HEK293 (cell line): ENCODE measurements around the gene TMEM14C.

Experiments used
- CTCF ChIA-PET: fragments of 350-600 bp; formaldehyde crosslinking; extraction: SDS; loops from one replicate; lab custom pipeline; 2021; ENCODE audit warnings: antibody characterized with exemption; lab: Yijun Ruan, JAX
- POLR2A ChIA-PET: fragments of 300-600 bp; formaldehyde crosslinking; extraction: SDS; loops from one replicate; lab custom pipeline; 2020; ENCODE audit warnings: antibody characterized with exemption, inconsistent platforms; lab: Yijun Ruan, JAX
- H3K27ac ChIP-seq: fragments of 200-500 bp; sonication (Bioruptor generic); 2 replicates; pipeline ENCODE4 v1.5.1; 2014; ENCODE audit warnings: low read depth, low read length, control low read depth, inconsistent platforms; ENCODE audit errors: extremely low read depth
- H3K36me3 ChIP-seq, 2 experiments: fragments of 200-500 bp in 1 of 2; sonication (Bioruptor generic) in 1 of 2; 1 replicate in 1 of 2; 2 replicates in 1 of 2; pipeline ENCODE4 v1.5.1; 2014 to 2017; ENCODE audit warnings: inconsistent platforms in 2 of 2, low read length in 2 of 2; ENCODE audit not compliant: control insufficient read depth in 2 of 2, insufficient read depth in 1 of 2
- H3K4me1 ChIP-seq: fragments of 200-500 bp; sonication (Bioruptor generic); 2 replicates; pipeline ENCODE4 v1.5.1; 2014; ENCODE audit warnings: mild to moderate bottlenecking, low read length, inconsistent platforms; ENCODE audit not compliant: control insufficient read depth, insufficient read depth
- H3K4me3 ChIP-seq: 2 replicates; pipeline ENCODE4 v1.5.1; 2011; ENCODE audit warnings: low read depth, mild to moderate bottlenecking, control low read depth, low read length, moderate library complexity
- H3K9me3 ChIP-seq: fragments of 200-500 bp; sonication (Bioruptor generic); 2 replicates; pipeline ENCODE4 v1.5.1; 2014; ENCODE audit warnings: low read depth, low read length, inconsistent platforms; ENCODE audit not compliant: control insufficient read depth, insufficient read depth
- GLI2 ChIP-seq: fragments of 450-650 bp; formaldehyde crosslinking; IDR thresholded peaks from 2 replicates; pipeline ENCODE4; 2017; ENCODE audit warnings: missing biosample characterization, missing genetic modification characterization, low read depth, borderline replicate concordance
- HIC1 ChIP-seq: fragments of 450-650 bp; formaldehyde crosslinking; IDR thresholded peaks from 2 replicates; pipeline ENCODE4 v1.5.1; 2016; ENCODE audit warnings: missing biosample characterization, missing genetic modification characterization
- SCRT1 ChIP-seq: fragments of 450-650 bp; formaldehyde crosslinking; IDR thresholded peaks from 2 replicates; pipeline ENCODE4 v1.5.1; 2016; ENCODE audit warnings: missing biosample characterization, missing genetic modification characterization, borderline replicate concordance
- SCRT2 ChIP-seq: fragments of 450-650 bp; formaldehyde crosslinking; IDR thresholded peaks from 2 replicates; pipeline ENCODE4 v1.5.1; 2016; ENCODE audit warnings: missing biosample characterization, missing genetic modification characterization
- ZNF10 ChIP-seq: fragments of 450-650 bp; formaldehyde crosslinking; IDR thresholded peaks from 2 replicates; pipeline ENCODE4 v1.5.1; 2017; ENCODE audit warnings: missing biosample characterization, missing genetic modification characterization
- ZNF292 ChIP-seq: fragments of 450-650 bp; formaldehyde crosslinking; IDR thresholded peaks from 2 replicates; pipeline ENCODE4 v1.5.1; 2016; ENCODE audit warnings: low read depth, missing biosample characterization, missing genetic modification characterization, borderline replicate concordance
- ZNF37A ChIP-seq: fragments of 450-650 bp; IDR thresholded peaks from 2 replicates; pipeline ENCODE4 v1.5.1; 2018; ENCODE audit warnings: missing biosample characterization, missing genetic modification characterization
- ZNF610 ChIP-seq: fragments of 450-650 bp; formaldehyde crosslinking; IDR thresholded peaks from 2 replicates; pipeline ENCODE4 v1.5.1; 2016; ENCODE audit warnings: missing biosample characterization, missing genetic modification characterization, borderline replicate concordance
- ZNF626 ChIP-seq: fragments of 450-650 bp; sonication (Bioruptor Pico); formaldehyde crosslinking; IDR thresholded peaks from 2 replicates; pipeline ENCODE4 v1.5.1; 2018; ENCODE audit warnings: missing biosample characterization, missing genetic modification characterization, inconsistent platforms
- ZNF701 ChIP-seq: fragments of 450-650 bp; formaldehyde crosslinking; IDR thresholded peaks from 2 replicates; pipeline ENCODE4 v1.5.1; 2016; ENCODE audit warnings: missing biosample characterization, missing genetic modification characterization
- ZNF792 ChIP-seq: fragments of 450-650 bp; formaldehyde crosslinking; IDR thresholded peaks from 2 replicates; pipeline ENCODE4 v1.5.1; 2016; ENCODE audit warnings: missing biosample characterization, missing genetic modification characterization
- ZSCAN16 ChIP-seq: fragments of 450-650 bp; formaldehyde crosslinking; IDR thresholded peaks from 2 replicates; pipeline ENCODE4 v1.5.1; 2016; ENCODE audit warnings: missing biosample characterization, missing genetic modification characterization
- TF ChIP-seq, protein P1 (sequence below): fragments of 450-650 bp; formaldehyde crosslinking; IDR thresholded peaks from 2 replicates; pipeline ENCODE4 v1.5.1; 2016; ENCODE audit warnings: missing biosample characterization, missing genetic modification characterization
- TF ChIP-seq, protein P2 (sequence below): fragments of 450-650 bp; formaldehyde crosslinking; IDR thresholded peaks from 2 replicates; pipeline ENCODE4 v1.5.1; 2016; ENCODE audit warnings: missing biosample characterization, missing genetic modification characterization, borderline replicate concordance

TMEM14C gene

GRCh38 chr6:10769419-10769818, 46.5 kb downstream of the TMEM14C start (continued):
- TF ChIP-seq, protein P1, sequence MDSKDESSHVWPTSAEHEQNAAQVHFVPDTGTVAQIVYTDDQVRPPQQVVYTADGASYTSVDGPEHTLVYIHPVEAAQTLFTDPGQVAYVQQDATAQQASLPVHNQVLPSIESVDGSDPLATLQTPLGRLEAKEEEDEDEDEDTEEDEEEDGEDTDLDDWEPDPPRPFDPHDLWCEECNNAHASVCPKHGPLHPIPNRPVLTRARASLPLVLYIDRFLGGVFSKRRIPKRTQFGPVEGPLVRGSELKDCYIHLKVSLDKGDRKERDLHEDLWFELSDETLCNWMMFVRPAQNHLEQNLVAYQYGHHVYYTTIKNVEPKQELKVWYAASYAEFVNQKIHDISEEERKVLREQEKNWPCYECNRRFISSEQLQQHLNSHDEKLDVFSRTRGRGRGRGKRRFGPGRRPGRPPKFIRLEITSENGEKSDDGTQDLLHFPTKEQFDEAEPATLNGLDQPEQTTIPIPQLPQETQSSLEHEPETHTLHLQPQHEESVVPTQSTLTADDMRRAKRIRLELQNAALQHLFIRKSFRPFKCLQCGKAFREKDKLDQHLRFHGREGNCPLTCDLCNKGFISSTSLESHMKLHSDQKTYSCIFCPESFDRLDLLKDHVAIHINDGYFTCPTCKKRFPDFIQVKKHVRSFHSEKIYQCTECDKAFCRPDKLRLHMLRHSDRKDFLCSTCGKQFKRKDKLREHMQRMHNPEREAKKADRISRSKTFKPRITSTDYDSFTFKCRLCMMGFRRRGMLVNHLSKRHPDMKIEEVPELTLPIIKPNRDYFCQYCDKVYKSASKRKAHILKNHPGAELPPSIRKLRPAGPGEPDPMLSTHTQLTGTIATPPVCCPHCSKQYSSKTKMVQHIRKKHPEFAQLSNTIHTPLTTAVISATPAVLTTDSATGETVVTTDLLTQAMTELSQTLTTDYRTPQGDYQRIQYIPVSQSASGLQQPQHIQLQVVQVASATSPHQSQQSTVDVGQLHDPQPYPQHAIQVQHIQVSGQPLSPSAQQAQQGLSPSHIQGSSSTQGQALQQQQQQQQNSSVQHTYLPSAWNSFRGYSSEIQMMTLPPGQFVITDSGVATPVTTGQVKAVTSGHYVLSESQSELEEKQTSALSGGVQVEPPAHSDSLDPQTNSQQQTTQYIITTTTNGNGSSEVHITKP = no peak
- TF ChIP-seq ZNF10 (tag by site-specific recombination) = no peak
- no peak for TF ChIP-seq HIC1
- TF ChIP-seq ZNF792 (tag by site-specific recombination) = no peak
- TF ChIP-seq, protein P2, sequence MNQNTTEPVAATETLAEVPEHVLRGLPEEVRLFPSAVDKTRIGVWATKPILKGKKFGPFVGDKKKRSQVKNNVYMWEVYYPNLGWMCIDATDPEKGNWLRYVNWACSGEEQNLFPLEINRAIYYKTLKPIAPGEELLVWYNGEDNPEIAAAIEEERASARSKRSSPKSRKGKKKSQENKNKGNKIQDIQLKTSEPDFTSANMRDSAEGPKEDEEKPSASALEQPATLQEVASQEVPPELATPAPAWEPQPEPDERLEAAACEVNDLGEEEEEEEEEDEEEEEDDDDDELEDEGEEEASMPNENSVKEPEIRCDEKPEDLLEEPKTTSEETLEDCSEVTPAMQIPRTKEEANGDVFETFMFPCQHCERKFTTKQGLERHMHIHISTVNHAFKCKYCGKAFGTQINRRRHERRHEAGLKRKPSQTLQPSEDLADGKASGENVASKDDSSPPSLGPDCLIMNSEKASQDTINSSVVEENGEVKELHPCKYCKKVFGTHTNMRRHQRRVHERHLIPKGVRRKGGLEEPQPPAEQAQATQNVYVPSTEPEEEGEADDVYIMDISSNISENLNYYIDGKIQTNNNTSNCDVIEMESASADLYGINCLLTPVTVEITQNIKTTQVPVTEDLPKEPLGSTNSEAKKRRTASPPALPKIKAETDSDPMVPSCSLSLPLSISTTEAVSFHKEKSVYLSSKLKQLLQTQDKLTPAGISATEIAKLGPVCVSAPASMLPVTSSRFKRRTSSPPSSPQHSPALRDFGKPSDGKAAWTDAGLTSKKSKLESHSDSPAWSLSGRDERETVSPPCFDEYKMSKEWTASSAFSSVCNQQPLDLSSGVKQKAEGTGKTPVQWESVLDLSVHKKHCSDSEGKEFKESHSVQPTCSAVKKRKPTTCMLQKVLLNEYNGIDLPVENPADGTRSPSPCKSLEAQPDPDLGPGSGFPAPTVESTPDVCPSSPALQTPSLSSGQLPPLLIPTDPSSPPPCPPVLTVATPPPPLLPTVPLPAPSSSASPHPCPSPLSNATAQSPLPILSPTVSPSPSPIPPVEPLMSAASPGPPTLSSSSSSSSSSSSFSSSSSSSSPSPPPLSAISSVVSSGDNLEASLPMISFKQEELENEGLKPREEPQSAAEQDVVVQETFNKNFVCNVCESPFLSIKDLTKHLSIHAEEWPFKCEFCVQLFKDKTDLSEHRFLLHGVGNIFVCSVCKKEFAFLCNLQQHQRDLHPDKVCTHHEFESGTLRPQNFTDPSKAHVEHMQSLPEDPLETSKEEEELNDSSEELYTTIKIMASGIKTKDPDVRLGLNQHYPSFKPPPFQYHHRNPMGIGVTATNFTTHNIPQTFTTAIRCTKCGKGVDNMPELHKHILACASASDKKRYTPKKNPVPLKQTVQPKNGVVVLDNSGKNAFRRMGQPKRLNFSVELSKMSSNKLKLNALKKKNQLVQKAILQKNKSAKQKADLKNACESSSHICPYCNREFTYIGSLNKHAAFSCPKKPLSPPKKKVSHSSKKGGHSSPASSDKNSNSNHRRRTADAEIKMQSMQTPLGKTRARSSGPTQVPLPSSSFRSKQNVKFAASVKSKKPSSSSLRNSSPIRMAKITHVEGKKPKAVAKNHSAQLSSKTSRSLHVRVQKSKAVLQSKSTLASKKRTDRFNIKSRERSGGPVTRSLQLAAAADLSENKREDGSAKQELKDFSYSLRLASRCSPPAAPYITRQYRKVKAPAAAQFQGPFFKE = no peak
- no peak for TF ChIP-seq GLI2 (tag by site-specific recombination)
- TF ChIP-seq ZNF626 (tag by site-specific recombination) = no peak
- no peak for TF ChIP-seq ZNF701
- TF ChIP-seq ZNF292 (tag by site-specific recombination) = no peak

DNA sequence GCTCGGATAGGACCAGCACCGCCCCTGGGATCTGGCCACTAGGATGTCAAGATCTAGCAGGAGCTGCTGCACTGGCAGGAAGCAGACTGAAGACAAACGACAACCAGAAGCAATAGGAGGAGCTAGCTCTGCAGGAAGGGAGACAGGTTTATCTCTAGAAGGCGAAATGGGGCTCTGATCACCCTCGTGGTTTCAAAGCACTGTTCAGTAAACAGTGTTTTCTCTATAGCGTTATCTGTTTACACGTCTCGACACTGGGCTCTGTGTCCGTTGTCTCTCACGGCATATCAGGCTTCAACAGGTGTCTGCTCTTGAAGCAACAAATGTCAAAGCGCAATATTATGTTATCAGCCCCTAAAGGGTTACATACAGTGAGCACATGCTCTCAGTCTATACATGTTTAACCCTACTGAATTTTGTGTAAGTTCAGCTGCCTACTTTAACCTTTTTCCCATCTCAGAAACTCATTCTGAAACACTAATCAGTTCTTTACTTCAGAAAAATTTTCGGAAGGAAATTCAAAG, 48.6 kb downstream of the TMEM14C start:
- H3K36me3 ChIP-seq = peaks cover 10 to 41% of the 10 kb centered on the region in 2 experiments
- ChIA-PET CTCF (interaction anchor here (0.6 to 1.3 kb wide), 4 partner anchors 11 to 297 kb away, joined by 3 to 4 read pairs (median 3); no protein-coding TSS in a partner anchor), POLR2A (no interaction called here)
- TF ChIP-seq SCRT1 (tag by site-specific recombination) = peak; percentile 67; the same call in 1 of the 2 replicates
- TF ChIP-seq ZNF37A (tag by site-specific recombination) = no peak
- no peak for TF ChIP-seq ZNF610 (tag by site-specific recombination)
- TF ChIP-seq ZSCAN16 (tag by site-specific recombination) = peak; percentile 71; the same call in 1 of the 2 replicates
- TF ChIP-seq SCRT2 (tag by site-specific recombination) = peak; percentile 93
- TF ChIP-seq, all 188 proteins: peak for 3
- Histone ChIP-seq H3K27ac (no peak overlapping the region), H3K4me1 (no peaks in the 10 kb centered on the region), H3K4me3 (no peak overlapping the region), H3K9me3 (no peaks in the 10 kb centered on the region)
